ENCODE data around the gene TMEM174. TPM values are rescaled to one million over a fixed set of nuclear protein-coding genes. Genes with fewer than 3 reads are reported as not detected.

Gene TMEM174
- total and polyA plus RNA-seq, 2 of the 4 experiments (the other 2 are of a cell fraction), result not detected

DNA sequence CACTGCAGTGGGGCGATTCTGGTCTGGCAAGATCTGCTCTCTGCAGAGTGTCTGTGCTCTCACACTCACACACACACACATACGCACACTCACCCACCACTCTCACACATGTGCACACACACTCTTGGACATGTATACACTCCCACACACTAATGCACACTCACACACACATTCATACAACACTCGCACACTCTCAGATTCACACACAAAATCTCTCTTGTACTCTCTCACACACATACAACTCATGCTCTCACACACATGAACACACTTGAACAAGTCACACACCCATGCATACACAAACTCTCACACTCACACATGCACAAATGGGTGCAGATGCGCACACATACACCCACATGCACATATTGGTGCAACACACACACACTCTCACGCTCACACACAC, 31.7 kb downstream of the TMEM174 start:
- no peak for DNase-seq
- Histone ChIP-seq H3K9me3 (ENCODE audit: control insufficient read depth, insufficient read depth, low read length) (peaks cover 8% of the 10 kb centered on the region), H3K14ac (replicated peaks; ENCODE audit: low read depth, low read length) (no peak overlapping the region), H3K23ac (ENCODE audit: low read depth, low read length) (no peak overlapping the region), H3K79me1 (ENCODE audit: low read depth in 1 of 2, low read length in 2 of 2) (no peaks in the 10 kb centered on the region), H4K20me1 (ENCODE audit: insufficient read depth, low read length) (no peaks in the 10 kb centered on the region), H3K27me3 (ENCODE audit: control insufficient read depth, insufficient read depth, low read length) (peaks cover 2% of the 10 kb centered on the region; the same call in 1 of the 2 replicates), H3K4me3 (ENCODE audit: insufficient read depth, low read depth, low read length) (no peak overlapping the region), H3K9me1 (ENCODE audit: insufficient read depth, low read length) (no peaks in the 10 kb centered on the region), H2BK120ac (ENCODE audit: low read depth, low read length) (no peak overlapping the region), H3K4ac (ENCODE audit: low read depth, low read length) (no peak overlapping the region), H3K18ac (ENCODE audit: low read depth, low read length) (no peak overlapping the region), H3K4me2 (ENCODE audit: low read depth, low read length) (no peak overlapping the region), H3K56ac (ENCODE audit: extremely low read depth, insufficient read depth, low read length) (no peak overlapping the region), H2BK5ac (ENCODE audit: low read depth, low read length, poor library complexity, severe bottlenecking) (no peak overlapping the region), H2AK9ac (replicated peaks; ENCODE audit: low read depth, low read length, poor library complexity) (no peak overlapping the region), H2AFZ (replicated peaks; ENCODE audit: low read length, poor library complexity) (no peak overlapping the region), H4K8ac (ENCODE audit: low read depth in 2 of 2, low read length in 2 of 2) (no peak overlapping the region), H4K91ac (ENCODE audit: insufficient read depth, low read depth, low read length) (no peak overlapping the region), H2AK5ac (ENCODE audit: low read depth, low read length) (no peak overlapping the region), H3K27ac (ENCODE audit: insufficient read depth, low read length) (no peak overlapping the region), H3K4me1 (ENCODE audit: control insufficient read depth, insufficient read depth, low read length) (no peaks in the 10 kb centered on the region), H4K5ac (ENCODE audit: low read depth, low read length) (no peak overlapping the region), H2BK20ac (ENCODE audit: low read depth, low read length) (no peak overlapping the region), H3K9ac (ENCODE audit: low read depth, low read length) (no peak overlapping the region), H2BK15ac (ENCODE audit: low read depth, low read length) (no peak overlapping the region), H3K36me3 (ENCODE audit: control insufficient read depth, insufficient read depth, low read length) (no peaks in the 10 kb centered on the region)
- ChIA-PET POLR2A (ENCODE audit: unreplicated experiment) (no interaction called here), CTCF (no interaction called here)
- in situ Hi-C loops (cut with MboI; ENCODE audit: low sequenced_read_pairs) (loop anchor here (5.0 kb wide), 1 partner anchor 122 kb away; no protein-coding TSS in a partner anchor), dilution Hi-C loops (cut with HindIII; ENCODE audit: low sequenced_read_pairs, unreplicated experiment) (no loop called here), intact Hi-C loops (cut with micrococcal nuclease) (loop anchor here (5.0 kb wide), 1 partner anchor 67 kb away; no protein-coding TSS in a partner anchor)
- BruUV-seq (replicated peaks), result no TSS peak
- TF ChIP-seq CEBPB (IDR thresholded peaks at IDR 0.05; ENCODE audit: low read depth, low read length) (no peak), NFE2L2 (IDR thresholded peaks at IDR 0.05; ENCODE audit: low read depth, low read length) (no peak), POLR2A (IDR thresholded peaks at IDR 0.05; ENCODE audit: low read depth, low read length) (no peak), RAD21 (IDR thresholded peaks at IDR 0.05; ENCODE audit: low read length) (no peak), BHLHE40 (IDR thresholded peaks at IDR 0.05; ENCODE audit: low read depth, low read length) (no peak), CHD1 (IDR thresholded peaks at IDR 0.05; ENCODE audit: low read depth, low read length) (no peak), MAFK (IDR thresholded peaks at IDR 0.05; ENCODE audit: low read depth, low read length) (no peak), RCOR1 (IDR thresholded peaks at IDR 0.05; ENCODE audit: insufficient replicate concordance, low read length) (no peak), SMC3 (IDR thresholded peaks at IDR 0.05; ENCODE audit: low read depth, low read length) (no peak), MAZ (IDR thresholded peaks at IDR 0.05; ENCODE audit: borderline replicate concordance, low read depth, low read length) (no peak), RFX5 (IDR thresholded peaks at IDR 0.05; ENCODE audit: low read depth, low read length) (no peak), MXI1 (IDR thresholded peaks at IDR 0.05; ENCODE audit: borderline replicate concordance, low read depth, low read length) (no peak), FOS (IDR thresholded peaks at IDR 0.05; ENCODE audit: low read depth, low read length) (no peak)
- TF ChIP-seq, protein P1, sequence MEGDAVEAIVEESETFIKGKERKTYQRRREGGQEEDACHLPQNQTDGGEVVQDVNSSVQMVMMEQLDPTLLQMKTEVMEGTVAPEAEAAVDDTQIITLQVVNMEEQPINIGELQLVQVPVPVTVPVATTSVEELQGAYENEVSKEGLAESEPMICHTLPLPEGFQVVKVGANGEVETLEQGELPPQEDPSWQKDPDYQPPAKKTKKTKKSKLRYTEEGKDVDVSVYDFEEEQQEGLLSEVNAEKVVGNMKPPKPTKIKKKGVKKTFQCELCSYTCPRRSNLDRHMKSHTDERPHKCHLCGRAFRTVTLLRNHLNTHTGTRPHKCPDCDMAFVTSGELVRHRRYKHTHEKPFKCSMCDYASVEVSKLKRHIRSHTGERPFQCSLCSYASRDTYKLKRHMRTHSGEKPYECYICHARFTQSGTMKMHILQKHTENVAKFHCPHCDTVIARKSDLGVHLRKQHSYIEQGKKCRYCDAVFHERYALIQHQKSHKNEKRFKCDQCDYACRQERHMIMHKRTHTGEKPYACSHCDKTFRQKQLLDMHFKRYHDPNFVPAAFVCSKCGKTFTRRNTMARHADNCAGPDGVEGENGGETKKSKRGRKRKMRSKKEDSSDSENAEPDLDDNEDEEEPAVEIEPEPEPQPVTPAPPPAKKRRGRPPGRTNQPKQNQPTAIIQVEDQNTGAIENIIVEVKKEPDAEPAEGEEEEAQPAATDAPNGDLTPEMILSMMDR (conservative IDR thresholded peaks at IDR 0.05; ENCODE audit: low read depth, low read length), result no peak
- TF ChIP-seq, protein P2, sequence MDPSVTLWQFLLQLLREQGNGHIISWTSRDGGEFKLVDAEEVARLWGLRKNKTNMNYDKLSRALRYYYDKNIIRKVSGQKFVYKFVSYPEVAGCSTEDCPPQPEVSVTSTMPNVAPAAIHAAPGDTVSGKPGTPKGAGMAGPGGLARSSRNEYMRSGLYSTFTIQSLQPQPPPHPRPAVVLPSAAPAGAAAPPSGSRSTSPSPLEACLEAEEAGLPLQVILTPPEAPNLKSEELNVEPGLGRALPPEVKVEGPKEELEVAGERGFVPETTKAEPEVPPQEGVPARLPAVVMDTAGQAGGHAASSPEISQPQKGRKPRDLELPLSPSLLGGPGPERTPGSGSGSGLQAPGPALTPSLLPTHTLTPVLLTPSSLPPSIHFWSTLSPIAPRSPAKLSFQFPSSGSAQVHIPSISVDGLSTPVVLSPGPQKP (IDR thresholded peaks at IDR 0.05; ENCODE audit: borderline replicate concordance, low read depth, low read length), result no peak
- TF ChIP-seq, protein P3, sequence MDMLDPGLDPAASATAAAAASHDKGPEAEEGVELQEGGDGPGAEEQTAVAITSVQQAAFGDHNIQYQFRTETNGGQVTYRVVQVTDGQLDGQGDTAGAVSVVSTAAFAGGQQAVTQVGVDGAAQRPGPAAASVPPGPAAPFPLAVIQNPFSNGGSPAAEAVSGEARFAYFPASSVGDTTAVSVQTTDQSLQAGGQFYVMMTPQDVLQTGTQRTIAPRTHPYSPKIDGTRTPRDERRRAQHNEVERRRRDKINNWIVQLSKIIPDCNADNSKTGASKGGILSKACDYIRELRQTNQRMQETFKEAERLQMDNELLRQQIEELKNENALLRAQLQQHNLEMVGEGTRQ (IDR thresholded peaks at IDR 0.05; ENCODE audit: low read depth, low read length), result no peak
- no peak for ATAC-seq (ENCODE audit: low read depth)
- WGBS, 2 experiments (ENCODE audit: extremely low coverage in 2 of 2, insufficient read length in 1 of 2), result 92 to 100% methylated on average over 1 to 4 of the region's 5 CpGs

All from IMR-90 (cell line).